ENCODE results near the gene OR2M3. TPM values are rescaled to one million over a fixed set of nuclear protein-coding genes. Genes with fewer than 3 reads are reported as not detected.
"Not testable (repeated sequence)": the region's sequence is repeated elsewhere in the genome, so short reads cannot be mapped to it uniquely, and the experiment has no call there.

The OR2M3 gene
- total RNA-seq, 1 donor from 2014 or later = not detected

- H3K27ac Mint-ChIP-seq = no peak overlapping the region
- H3K27me3 Mint-ChIP-seq = no peaks in the 10 kb centered on the region
- DNase-seq (ENCODE audit: extremely low spot score, unreplicated experiment) = no peak
- H3K4me1 Mint-ChIP-seq (ENCODE audit: unreplicated experiment) = no peaks in the 10 kb centered on the region
- H3K9me3 Mint-ChIP-seq = peaks cover 5% of the 10 kb centered on the region
- H3K4me3 Mint-ChIP-seq = no peak overlapping the region
- peak; percentile 70 for TF ChIP-seq CTCF (conservative IDR thresholded peaks at IDR 0.05)
- H3K36me3 Mint-ChIP-seq = no peaks in the 10 kb centered on the region
These were observed 46.1 kb downstream of the OR2M3 start for GRCh38 chr1:248243204-248243603.

- not testable (repeated sequence) for H3K27ac Mint-ChIP-seq; H3K4me3 Mint-ChIP-seq; H3K4me1 Mint-ChIP-seq (ENCODE audit: unreplicated experiment); DNase-seq (ENCODE audit: extremely low spot score, unreplicated experiment); H3K36me3 Mint-ChIP-seq; H3K27me3 Mint-ChIP-seq
- H3K9me3 Mint-ChIP-seq = peaks cover 16% of the 10 kb centered on the region
These were observed 62.2 kb downstream of the OR2M3 start for GRCh38 chr1:248259309-248259708.

Other genes starting within 250 kb of the OR2M3 start
- not detected in 2 replicates for gene OR2L8, start 248.4 kb upstream of the OR2M3 start, total RNA-seq (ENCODE audit: low replicate concordance)
- not detected in 2 replicates for gene OR2AK2, start 232.0 kb upstream of the OR2M3 start, total RNA-seq (ENCODE audit: low replicate concordance)
- not detected in 2 replicates for gene OR2L5, start 183.6 kb upstream of the OR2M3 start, total RNA-seq (ENCODE audit: low replicate concordance)
- 0.07 and 0.14 TPM in 2 replicates for gene OR2L2, start 167.2 kb upstream of the OR2M3 start, total RNA-seq (ENCODE audit: low replicate concordance)
- gene OR2L3, start 150.4 kb upstream of the OR2M3 start, total RNA-seq (ENCODE audit: low replicate concordance) = not detected in 2 replicates
- gene OR2L13, start 102.1 kb upstream of the OR2M3 start, total RNA-seq (ENCODE audit: low replicate concordance) = not detected in 2 replicates
- gene OR2M5, start 52.1 kb upstream of the OR2M3 start, total RNA-seq (ENCODE audit: low replicate concordance) = not detected in 2 replicates
- gene OR2M2, start 22.4 kb upstream of the OR2M3 start, total RNA-seq (ENCODE audit: low replicate concordance) = not detected in 2 replicates
- not detected in 2 replicates for gene OR2M4, start 34.2 kb downstream of the OR2M3 start, total RNA-seq (ENCODE audit: low replicate concordance)
- not detected in 2 replicates for gene OR2T33, start 80.7 kb downstream of the OR2M3 start, total RNA-seq (ENCODE audit: low replicate concordance)
- not detected in 2 replicates for gene OR2T12, start 106.2 kb downstream of the OR2M3 start, total RNA-seq (ENCODE audit: low replicate concordance)
- gene OR2M7, start 127.3 kb downstream of the OR2M3 start, total RNA-seq (ENCODE audit: low replicate concordance) = not detected in 2 replicates
- not detected in 2 replicates for gene OR14C36, start 151.5 kb downstream of the OR2M3 start, total RNA-seq (ENCODE audit: low replicate concordance)
- not detected in 2 replicates for gene OR2T4, start 164.4 kb downstream of the OR2M3 start, total RNA-seq (ENCODE audit: low replicate concordance)
- gene OR2T6, start 178.5 kb downstream of the OR2M3 start, total RNA-seq (ENCODE audit: low replicate concordance) = not detected in 2 replicates
- gene OR2T1, start 205.8 kb downstream of the OR2M3 start, total RNA-seq (ENCODE audit: low replicate concordance) = not detected in 2 replicates
- not detected in 2 replicates for gene OR2T2, start 248.4 kb downstream of the OR2M3 start, total RNA-seq (ENCODE audit: low replicate concordance)

All from type B pancreatic cell (in vitro differentiated cells).